B cell (primary cell): ENCODE results near the gene TBATA. TPM values are rescaled to one million over a fixed set of nuclear protein-coding genes. Genes with fewer than 3 reads are reported as not detected.

Source experiments
- ATAC-seq: fragments of 200-7000 bp; cut with Tn5 transposase; one replicate; pipeline ENCODE4 v1.10.0; 2021; ENCODE audit warnings: low read depth, mild to moderate bottlenecking, moderate number of reproducible peaks, moderate library complexity
- CTCF ChIA-PET: fragments of 350-600 bp; sonication (Branson Sonifier 250); formaldehyde crosslinking; loops from one replicate; lab custom pipeline; 2021; ENCODE audit warnings: antibody characterized with exemption, inconsistent platforms; lab: Charles Lee
- POLR2A ChIA-PET: fragments of 350-600 bp; sonication (Branson Sonifier 250); formaldehyde crosslinking; loops from one replicate; lab custom pipeline; 2021; ENCODE audit warnings: antibody characterized with exemption; lab: Charles Lee
- DNase-seq: peaks from one replicate; pipeline ENCODE4 v3.0.0; 2013
- H2AFZ ChIP-seq: 2 replicates; pipeline ENCODE4 v1.6.1; 2012; ENCODE audit warnings: mild to moderate bottlenecking, low read depth, low read length; ENCODE audit not compliant: insufficient read depth, poor library complexity, severe bottlenecking
- H3K27ac ChIP-seq, 2 donors: 1 replicate in 1 of 2; 2 replicates in 1 of 2; pipeline ENCODE4 v1.5.1; 2012 to 2013; ENCODE audit warnings: low read length in 2 of 2, mild to moderate bottlenecking in 2 of 2, moderate library complexity in 1 of 2
- H3K27me3 ChIP-seq, 4 experiments: fragments of 200-600 bp in 1 of 4; sonication (generic) in 1 of 4; replicated peaks in 1 of 4; 1 replicate in 2 of 4; 2 replicates in 2 of 4; pipeline versions ENCODE4 v1.6.1 to v1.7.0; 2013 to 2016; ENCODE audit warnings: low read length in 3 of 4, mild to moderate bottlenecking in 2 of 4, mixed read lengths in 1 of 4, moderate library complexity in 1 of 4; ENCODE audit not compliant: insufficient read depth in 4 of 4, control insufficient read depth in 3 of 4; ENCODE audit errors: control extremely low read depth in 1 of 4
- H3K36me3 ChIP-seq, 2 experiments: replicated peaks in 1 of 2; 1 replicate in 1 of 2; 2 replicates in 1 of 2; pipeline versions ENCODE4 v1.6.1 to v1.7.1; 2013; ENCODE audit warnings: low read length in 1 of 2; ENCODE audit not compliant: insufficient read depth in 2 of 2, control insufficient read depth in 1 of 2; ENCODE audit errors: control extremely low read depth in 1 of 2, extremely low read depth in 1 of 2
- H3K4me1 ChIP-seq, 2 donors: fragments of 200-600 bp in 1 of 2; sonication (generic) in 1 of 2; 1 replicate in 1 of 2; 2 replicates in 1 of 2; pipeline versions ENCODE4 v1.5.1 to v1.6.1; 2013 to 2017; ENCODE audit warnings: low read length in 2 of 2; ENCODE audit not compliant: control insufficient read depth in 2 of 2, insufficient read depth in 2 of 2
- H3K4me2 ChIP-seq: replicated peaks from 2 replicates; pipeline ENCODE3; 2012; ENCODE audit warnings: mild to moderate bottlenecking, low read depth, low read length; ENCODE audit not compliant: poor library complexity, severe bottlenecking
- H3K4me3 ChIP-seq, 5 experiments: fragments of 200-600 bp in 1 of 5; sonication (generic) in 1 of 5; 1 replicate in 3 of 5; 2 replicates in 2 of 5; pipeline versions ENCODE4 v1.5.1 to v1.7.0; 2011 to 2016; ENCODE audit warnings: low read length in 4 of 5, mild to moderate bottlenecking in 4 of 5, low read depth in 2 of 5, control low read depth in 1 of 5, moderate library complexity in 1 of 5; ENCODE audit not compliant: insufficient read depth in 1 of 5; ENCODE audit errors: control extremely low read depth in 1 of 5, extremely low read depth in 1 of 5
- H3K79me2 ChIP-seq: fragments of 200-600 bp; sonication (generic); one replicate; pipeline ENCODE4 v1.6.0; 2016; ENCODE audit warnings: low read length; ENCODE audit not compliant: control insufficient read depth, insufficient read depth
- H3K9ac ChIP-seq: fragments of 200-600 bp; sonication (generic); 2 replicates; pipeline ENCODE4 v1.6.1; 2017; ENCODE audit warnings: mild to moderate bottlenecking, low read length, moderate library complexity
- H3K9me3 ChIP-seq, 3 donors: one replicate each; pipeline versions ENCODE4 v1.6.1 to v1.7.1; 2013; ENCODE audit warnings: low read length in 2 of 3; ENCODE audit not compliant: control insufficient read depth in 2 of 3, insufficient read depth in 1 of 3; ENCODE audit errors: control extremely low read depth in 1 of 3
- H4K20me1 ChIP-seq: 2 replicates; pipeline ENCODE4 v1.6.0; 2012; ENCODE audit warnings: mild to moderate bottlenecking, low read length; ENCODE audit not compliant: insufficient read depth, control insufficient read depth, poor library complexity, severe bottlenecking
- H3K27ac Mint-ChIP-seq: one replicate; pipeline ENCODE4 v1.8.0; 2021; ENCODE audit warnings: mixed read lengths
- H3K27me3 Mint-ChIP-seq: one replicate; pipeline ENCODE4 v1.8.0; 2021; ENCODE audit warnings: mixed read lengths
- H3K4me1 Mint-ChIP-seq: one replicate; pipeline ENCODE4 v1.8.0; 2021; ENCODE audit warnings: mixed read lengths
- H3K4me3 Mint-ChIP-seq: one replicate; pipeline ENCODE4 v1.8.0; 2021; ENCODE audit warnings: mixed read lengths
- H3K9me3 Mint-ChIP-seq: one replicate; pipeline ENCODE4 v1.8.0; 2022; ENCODE audit warnings: mixed read lengths; ENCODE audit not compliant: insufficient read depth
- EZH2 ChIP-seq: IDR thresholded peaks from 2 replicates; pipeline ENCODE4 v1.6.1; 2012; ENCODE audit warnings: borderline replicate concordance, low read depth, mild to moderate bottlenecking, moderate library complexity, low read length; ENCODE audit not compliant: insufficient read depth, poor library complexity, severe bottlenecking
- WGBS: methylation state at CpG from one replicate; pipeline ENCODE4 v1.1.5; 2013; ENCODE audit warnings: missing lambda C conversion rate; ENCODE audit not compliant: insufficient coverage; 5-methylcytosine and 5-hydroxymethylcytosine counted together
- intact Hi-C: fragments of 100-400 bp; cut with micrococcal nuclease; formaldehyde crosslinking; loops from one replicate; pipeline ENCODE4 v1.10.0; 2022
- polyA plus RNA-seq: library from polyadenylated mRNA; depleted of rRNA; stranded (reverse); fragments of >200 nt; gene quantifications from 2 replicates; pipeline ENCODE4 v1.2.3, GENCODE V29; 2012
- total RNA-seq, 2 donors: library from RNA; stranded (reverse); fragments of 120-200 nt in 1 of 2; gene quantifications; 1 replicate in 1 of 2; 2 replicates in 1 of 2; pipeline versions ENCODE4 v1.2.3 to v1.2.4, GENCODE V29; 2013 to 2022
- TF ChIP-seq, protein P1 (sequence below): fragments of 200-600 bp; IDR thresholded peaks from one replicate; pipeline ENCODE4 v1.8.0; 2022; ENCODE audit warnings: antibody characterized with exemption, mild to moderate bottlenecking

TBATA gene
- total and polyA plus RNA-seq, 2 donors (not counting 1 experiment from before 2014, with no cell fraction given) = not detected

DNA sequence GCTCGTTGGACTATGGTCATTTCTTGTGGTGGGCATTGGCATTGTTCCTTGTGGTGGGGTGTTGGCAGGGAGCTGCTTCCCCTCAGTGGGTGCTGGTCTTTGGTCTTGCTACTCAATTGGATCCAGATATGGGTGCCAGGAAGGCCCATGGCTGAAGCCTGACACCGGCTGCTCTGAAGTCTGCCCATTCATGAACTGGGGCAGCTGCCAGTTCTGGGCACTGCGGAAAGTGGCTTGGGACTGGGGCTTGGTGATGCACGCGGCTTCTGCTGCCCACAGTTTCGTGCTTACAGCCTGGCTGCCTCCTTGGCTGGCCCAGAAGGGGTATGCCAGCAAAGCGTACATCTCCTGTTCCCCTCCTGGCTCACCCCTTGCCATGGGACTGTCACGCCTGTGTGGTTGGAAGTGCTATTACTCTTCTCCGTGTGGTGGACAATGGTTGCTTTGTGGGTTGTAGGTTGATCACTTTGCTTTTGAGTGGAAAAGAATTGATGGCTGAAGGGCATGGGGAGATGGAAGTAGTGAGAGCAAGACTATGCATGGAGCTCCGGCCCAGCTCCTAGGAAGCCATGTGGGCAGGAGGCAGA, 58.2 kb downstream of the TBATA start:
- 83% methylated on average over 10 of the region's 10 CpGs for WGBS
- TF ChIP-seq, protein P1, sequence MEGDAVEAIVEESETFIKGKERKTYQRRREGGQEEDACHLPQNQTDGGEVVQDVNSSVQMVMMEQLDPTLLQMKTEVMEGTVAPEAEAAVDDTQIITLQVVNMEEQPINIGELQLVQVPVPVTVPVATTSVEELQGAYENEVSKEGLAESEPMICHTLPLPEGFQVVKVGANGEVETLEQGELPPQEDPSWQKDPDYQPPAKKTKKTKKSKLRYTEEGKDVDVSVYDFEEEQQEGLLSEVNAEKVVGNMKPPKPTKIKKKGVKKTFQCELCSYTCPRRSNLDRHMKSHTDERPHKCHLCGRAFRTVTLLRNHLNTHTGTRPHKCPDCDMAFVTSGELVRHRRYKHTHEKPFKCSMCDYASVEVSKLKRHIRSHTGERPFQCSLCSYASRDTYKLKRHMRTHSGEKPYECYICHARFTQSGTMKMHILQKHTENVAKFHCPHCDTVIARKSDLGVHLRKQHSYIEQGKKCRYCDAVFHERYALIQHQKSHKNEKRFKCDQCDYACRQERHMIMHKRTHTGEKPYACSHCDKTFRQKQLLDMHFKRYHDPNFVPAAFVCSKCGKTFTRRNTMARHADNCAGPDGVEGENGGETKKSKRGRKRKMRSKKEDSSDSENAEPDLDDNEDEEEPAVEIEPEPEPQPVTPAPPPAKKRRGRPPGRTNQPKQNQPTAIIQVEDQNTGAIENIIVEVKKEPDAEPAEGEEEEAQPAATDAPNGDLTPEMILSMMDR = no peak
- no peak for TF ChIP-seq EZH2
- Histone ChIP-seq H3K27ac (no peak overlapping the region), H4K20me1 (no peaks in the 10 kb centered on the region), H3K36me3 (no peaks in the 10 kb centered on the region), H3K4me2 (no peak overlapping the region), H3K4me3 (no peak overlapping the region), H3K9me3 (peaks cover 0 to 4% (median 0%) of the 10 kb centered on the region in 3 donors), H3K4me1 (no peaks in the 10 kb centered on the region), H3K9ac (no peak overlapping the region), H3K79me2 (no peaks in the 10 kb centered on the region), H3K27me3 (peaks cover 0 to 2% (median 0%) of the 10 kb centered on the region in 4 experiments), H2AFZ (no peak overlapping the region)
- intact Hi-C loops = no loop called here
- ChIA-PET POLR2A (no interaction called here), CTCF (no interaction called here)
- ATAC-seq (no peak), DNase-seq (no peak)
- H3K4me3 Mint-ChIP-seq = no peak overlapping the region
- H3K27ac Mint-ChIP-seq = no peak overlapping the region
- no peaks in the 10 kb centered on the region for H3K27me3 Mint-ChIP-seq
- H3K9me3 Mint-ChIP-seq = no peaks in the 10 kb centered on the region
- H3K4me1 Mint-ChIP-seq = no peaks in the 10 kb centered on the region

DNA sequence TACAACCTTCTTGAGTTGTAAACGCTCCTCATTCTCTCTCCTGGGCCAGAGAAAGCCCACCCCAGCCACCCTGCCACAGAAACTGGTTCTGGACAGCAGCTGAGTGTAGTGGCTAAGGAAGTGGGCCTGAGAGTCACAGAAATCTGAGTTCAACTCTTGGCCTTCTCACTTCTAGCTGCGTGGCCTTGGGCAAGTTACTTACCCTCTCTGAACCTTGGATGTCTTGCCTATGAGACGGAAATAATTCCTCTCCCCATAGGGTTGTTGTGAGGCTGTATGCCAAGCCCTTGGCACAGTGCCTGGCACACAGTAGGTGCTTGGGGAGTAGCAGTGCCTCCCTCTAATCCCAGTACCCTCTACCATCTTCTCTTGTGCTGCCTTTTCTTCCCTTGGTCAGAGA, 61.4 kb downstream of the TBATA start:
- DNase-seq = no peak
- intact Hi-C loops = no loop called here
- Histone ChIP-seq H3K9me3 (peaks cover 0 to 4% (median 0%) of the 10 kb centered on the region in 3 donors), H3K36me3 (no peaks in the 10 kb centered on the region), H4K20me1 (no peaks in the 10 kb centered on the region), H3K27me3 (peaks cover 0 to 2% (median 0%) of the 10 kb centered on the region in 4 experiments), H3K4me3 (no peak overlapping the region), H3K79me2 (no peaks in the 10 kb centered on the region), H3K9ac (no peak overlapping the region), H3K27ac (no peak overlapping the region), H3K4me1 (no peaks in the 10 kb centered on the region), H2AFZ (no peak overlapping the region), H3K4me2 (no peak overlapping the region)
- Mint-ChIP-seq H3K27me3 (no peaks in the 10 kb centered on the region), H3K4me1 (no peaks in the 10 kb centered on the region), H3K4me3 (no peak overlapping the region), H3K9me3 (no peaks in the 10 kb centered on the region), H3K27ac (no peak overlapping the region)
- CTCF ChIA-PET = no interaction called here
- POLR2A ChIA-PET = no interaction called here
- WGBS = no CpG with 5 or more reads among the region's 3 CpGs
- TF ChIP-seq, protein P1 = no peak
- no peak for TF ChIP-seq EZH2
- no peak for ATAC-seq
